Activated CD8-positive, alpha-beta memory T cell treated with anti-CD3 and anti-CD28 coated beads for 48 hours (primary cell): ENCODE measurements around the gene PRKCH.

Experiments used
- DNase-seq, 3 experiments: peaks; one replicate each; pipeline ENCODE4 v3.0.0-alpha.2; 2020; ENCODE audit warnings: low read depth in 2 of 3, low spot score in 2 of 3

The PRKCH gene

GRCh38 chr14:61321385-61322010, at the start of gene PRKCH:
PRKCH (plus strand) TSS chr14:61321579; CDS start chr14:61322102, 523 bp downstream.
- peak in 1 of 3 experiments; percentile 66 for DNase-seq

GRCh38 chr14:61277232-61277631, 44.1 kb upstream of the PRKCH start:
- no peak for DNase-seq

DNA sequence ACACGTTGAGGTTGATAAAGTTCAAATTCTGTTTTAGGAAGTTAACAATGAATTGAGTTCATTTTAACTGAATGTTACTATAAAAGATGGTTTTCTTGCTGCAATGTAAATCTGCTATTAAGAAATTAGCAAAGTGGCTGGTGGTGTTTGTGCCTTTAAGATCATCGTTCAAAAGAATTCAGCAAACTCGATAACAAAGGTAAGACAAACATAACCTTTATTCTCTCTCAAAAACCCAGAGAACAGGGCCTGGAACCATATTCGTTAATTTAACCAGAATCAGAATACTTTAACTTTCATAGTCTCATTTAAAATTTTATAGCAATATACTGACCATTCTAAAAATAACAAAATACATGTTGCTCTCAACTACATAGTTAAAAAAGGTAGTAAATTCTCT, 43.6 kb upstream of the PRKCH start:
- DNase-seq: no peak

- DNase-seq: no peak
These were observed 42.3 kb upstream of the PRKCH start for GRCh38 chr14:61279082-61279481.

GRCh38 chr14:61280092-61280525, 41.3 kb upstream of the PRKCH start:
- no peak for DNase-seq

DNA sequence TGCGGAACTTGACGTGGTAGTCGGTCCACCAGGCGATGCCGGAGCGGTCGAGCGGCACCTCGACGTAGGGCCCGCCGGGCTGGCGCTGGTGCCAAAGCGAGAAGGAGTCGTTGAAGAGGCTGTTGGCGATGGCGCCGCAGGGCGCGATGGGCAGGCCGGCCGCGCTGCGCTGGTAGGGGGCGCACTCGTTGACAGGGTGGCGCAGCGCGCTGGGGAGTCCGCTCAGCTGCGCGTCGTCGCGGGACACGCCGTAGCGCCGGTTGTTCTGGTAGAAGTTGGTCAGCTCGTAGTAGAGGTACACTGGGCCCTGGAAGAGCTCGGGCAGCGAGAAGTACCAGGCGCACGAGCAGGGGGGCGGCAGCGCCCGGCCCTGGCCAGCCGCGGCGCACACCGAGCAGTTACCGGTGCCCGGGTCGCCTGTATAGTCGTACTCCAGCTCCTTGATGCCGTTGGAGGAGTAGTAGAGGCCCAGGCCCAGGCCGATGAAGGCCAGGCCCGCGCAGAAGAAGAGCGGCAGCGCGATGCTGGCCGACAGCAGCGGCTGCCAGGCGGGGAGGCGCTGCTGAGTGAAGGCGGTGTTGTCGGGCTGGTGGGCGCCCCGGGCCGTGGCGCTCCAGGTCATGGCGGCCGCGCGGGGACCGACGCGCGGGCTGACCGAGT, 40.7 kb upstream of the PRKCH start:
- DNase-seq: peak; percentile 57 to 72 (median 60)

GRCh38 chr14:61281186-61281947, 40.0 kb upstream of the PRKCH start, which contains the start of gene TMEM30B:
TMEM30B (minus strand) TSS chr14:61281338; CDS start chr14:61281147, 191 bp downstream.
- DNase-seq: no peak

- DNase-seq: no peak
These were observed 39.5 kb upstream of the PRKCH start for GRCh38 chr14:61281948-61282275.

DNA sequence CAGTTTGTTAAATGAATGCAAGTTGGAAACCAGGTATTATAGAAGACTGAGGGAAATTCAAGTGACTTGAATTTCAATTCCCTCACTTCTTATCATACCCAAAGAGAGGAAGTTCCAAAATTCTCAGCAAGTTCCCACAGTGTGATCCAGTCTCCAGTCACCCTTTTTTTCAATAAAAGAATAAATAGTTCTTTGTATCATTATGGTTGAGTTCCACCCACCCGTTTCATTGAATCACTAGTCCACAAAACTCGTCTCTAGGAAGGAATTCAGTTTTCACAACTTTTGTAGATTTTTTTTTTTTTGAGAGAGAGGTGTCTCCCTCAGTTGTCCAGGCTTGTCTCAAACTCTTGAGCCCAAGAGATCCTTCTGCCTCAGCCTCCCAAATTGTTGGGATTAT, 38.6 kb upstream of the PRKCH start:
- DNase-seq: no peak

- DNase-seq: no peak
These were observed 37.4 kb upstream of the PRKCH start for GRCh38 chr14:61284001-61284400.

GRCh38 chr14:61285364-61285763, 36.0 kb upstream of the PRKCH start:
- no peak for DNase-seq

- no peak for DNase-seq
These were observed 34.2 kb upstream of the PRKCH start for GRCh38 chr14:61287196-61287595.

GRCh38 chr14:61288228-61288627, 33.2 kb upstream of the PRKCH start:
- no peak for DNase-seq

DNA sequence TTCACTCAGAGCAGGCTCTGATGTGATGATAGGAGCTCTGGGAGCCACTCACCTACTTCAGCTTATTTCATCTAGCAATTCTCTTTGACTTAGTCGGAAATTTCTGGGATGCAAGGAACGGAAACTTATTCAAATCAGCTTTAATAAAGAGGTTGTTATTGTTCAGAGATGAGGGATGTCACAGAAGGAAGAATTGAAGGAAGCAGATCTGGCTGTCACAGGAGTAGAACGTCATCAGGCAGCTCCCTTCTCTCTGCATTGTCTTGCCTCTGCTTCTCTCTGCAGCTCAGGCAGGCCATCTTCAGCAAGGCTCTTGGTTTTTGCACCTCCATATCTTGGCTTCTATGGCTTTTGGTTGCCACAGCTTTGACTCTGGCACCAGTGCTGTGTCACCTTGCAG, 32.7 kb upstream of the PRKCH start:
- DNase-seq: no peak

GRCh38 chr14:61290701-61291100, 30.7 kb upstream of the PRKCH start:
- no peak for DNase-seq

DNA sequence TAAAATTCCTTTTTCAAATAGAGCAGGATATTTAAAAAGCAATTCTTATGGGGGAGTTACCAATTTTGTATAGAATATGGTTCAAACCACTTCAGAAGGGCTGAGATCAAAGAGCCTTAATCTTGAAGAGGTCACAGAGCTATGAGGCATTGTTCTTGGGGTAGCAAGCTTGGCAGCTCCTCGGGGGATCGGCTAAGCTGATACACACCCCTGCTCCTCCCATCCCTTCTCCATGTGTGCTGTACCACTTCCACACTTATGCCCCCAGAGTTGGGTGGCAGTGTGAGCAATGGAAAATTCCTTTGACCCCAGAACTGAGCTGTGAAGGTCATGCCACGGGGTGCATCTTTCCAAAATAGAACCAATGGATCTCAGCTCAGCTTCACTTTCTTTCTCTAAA, 25.2 kb upstream of the PRKCH start:
- no peak for DNase-seq

DNA sequence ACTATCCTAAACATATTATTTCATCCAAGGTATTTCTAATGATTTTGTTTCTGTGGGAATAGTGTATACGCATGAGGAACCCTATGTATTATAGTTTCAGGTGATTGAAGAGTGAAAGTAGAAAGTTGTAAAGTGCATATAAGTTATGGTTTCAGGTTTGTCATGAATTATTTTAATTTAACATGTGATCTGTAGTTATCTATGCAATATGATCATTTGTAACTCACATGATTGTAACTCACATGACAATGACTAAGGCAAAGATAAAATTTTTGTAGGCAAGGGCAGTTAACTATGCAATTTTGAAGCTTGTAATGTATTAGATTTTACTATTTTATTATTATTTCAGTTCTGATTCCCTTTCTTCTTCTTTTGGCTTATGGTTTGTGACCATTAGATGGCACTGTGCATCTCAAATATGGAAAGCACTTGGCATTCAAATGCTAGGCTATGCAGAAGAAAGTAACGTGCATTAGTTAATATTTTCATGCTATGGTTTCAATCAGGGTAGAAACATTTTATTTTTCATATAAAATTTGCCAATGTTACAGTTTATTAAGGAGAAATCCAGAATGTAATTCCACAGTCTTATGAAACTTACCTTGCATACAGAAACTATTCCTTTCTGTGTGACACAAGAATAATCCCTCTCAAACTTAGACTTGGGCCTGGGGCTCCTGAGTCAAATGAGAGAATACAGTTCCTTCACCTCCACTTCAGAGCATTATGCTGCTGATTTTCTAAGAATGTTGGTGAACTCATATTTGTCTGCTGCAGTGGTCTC, 24.5 kb upstream of the PRKCH start:
- DNase-seq: no peak

- no peak for DNase-seq
These were observed 23.8 kb upstream of the PRKCH start for GRCh38 chr14:61297581-61297980.

DNA sequence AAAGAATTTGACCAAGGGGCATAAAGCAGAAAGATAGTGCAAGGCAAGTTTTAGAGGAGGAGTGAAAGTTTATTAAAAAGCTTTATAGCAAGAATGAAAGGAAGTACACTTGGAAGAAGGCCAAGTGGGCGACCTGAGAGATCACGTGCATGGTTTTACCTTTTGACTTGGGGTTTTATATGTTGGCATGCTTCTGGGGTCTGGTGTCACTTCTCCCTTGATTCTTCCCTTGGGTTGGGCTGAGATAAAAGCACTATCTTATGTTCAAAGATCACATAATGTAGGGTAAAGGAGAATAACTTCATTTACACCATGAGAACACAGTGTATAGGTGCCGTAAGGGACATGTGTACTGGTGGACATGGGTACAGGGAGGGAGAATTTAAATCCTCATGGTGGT, 22.6 kb upstream of the PRKCH start:
- no peak for DNase-seq

- no peak for DNase-seq
These were observed 21.2 kb upstream of the PRKCH start for GRCh38 chr14:61300209-61300608.

- no peak for DNase-seq
These were observed 20.6 kb upstream of the PRKCH start for GRCh38 chr14:61300754-61301153.
